ENCODE results near the gene DEK.
"Not testable (repeated sequence)": the region's sequence is repeated elsewhere in the genome, so short reads cannot be mapped to it uniquely, and the experiment has no call there.

DEK gene

DNA sequence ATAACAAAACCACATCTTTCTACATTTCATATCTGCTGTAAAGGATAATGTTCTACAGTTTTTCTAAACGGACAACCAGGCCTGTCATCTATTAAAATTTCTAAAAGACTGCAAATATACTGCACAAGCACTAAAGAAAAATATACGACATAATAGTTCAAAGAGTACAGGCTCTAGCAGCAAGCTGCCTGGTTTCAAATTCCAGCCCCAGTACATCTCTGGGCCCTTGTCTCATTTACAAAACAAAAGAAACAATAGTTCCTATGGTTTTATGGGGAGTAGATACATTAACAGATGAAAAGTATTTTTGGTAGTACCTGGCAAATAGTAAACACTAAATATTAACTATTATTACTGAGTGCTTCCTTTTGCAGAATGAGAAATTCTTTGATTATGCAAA, 24.1 kb downstream of the DEK start:
- Histone ChIP-seq H3K27ac (no peak overlapping the region), H3K4me3 (no peak overlapping the region)
- TF ChIP-seq, protein P1, sequence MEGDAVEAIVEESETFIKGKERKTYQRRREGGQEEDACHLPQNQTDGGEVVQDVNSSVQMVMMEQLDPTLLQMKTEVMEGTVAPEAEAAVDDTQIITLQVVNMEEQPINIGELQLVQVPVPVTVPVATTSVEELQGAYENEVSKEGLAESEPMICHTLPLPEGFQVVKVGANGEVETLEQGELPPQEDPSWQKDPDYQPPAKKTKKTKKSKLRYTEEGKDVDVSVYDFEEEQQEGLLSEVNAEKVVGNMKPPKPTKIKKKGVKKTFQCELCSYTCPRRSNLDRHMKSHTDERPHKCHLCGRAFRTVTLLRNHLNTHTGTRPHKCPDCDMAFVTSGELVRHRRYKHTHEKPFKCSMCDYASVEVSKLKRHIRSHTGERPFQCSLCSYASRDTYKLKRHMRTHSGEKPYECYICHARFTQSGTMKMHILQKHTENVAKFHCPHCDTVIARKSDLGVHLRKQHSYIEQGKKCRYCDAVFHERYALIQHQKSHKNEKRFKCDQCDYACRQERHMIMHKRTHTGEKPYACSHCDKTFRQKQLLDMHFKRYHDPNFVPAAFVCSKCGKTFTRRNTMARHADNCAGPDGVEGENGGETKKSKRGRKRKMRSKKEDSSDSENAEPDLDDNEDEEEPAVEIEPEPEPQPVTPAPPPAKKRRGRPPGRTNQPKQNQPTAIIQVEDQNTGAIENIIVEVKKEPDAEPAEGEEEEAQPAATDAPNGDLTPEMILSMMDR (IDR thresholded peaks at IDR 0.05), result no peak
- no peak for DNase-seq (ENCODE audit: low spot score)

DNA sequence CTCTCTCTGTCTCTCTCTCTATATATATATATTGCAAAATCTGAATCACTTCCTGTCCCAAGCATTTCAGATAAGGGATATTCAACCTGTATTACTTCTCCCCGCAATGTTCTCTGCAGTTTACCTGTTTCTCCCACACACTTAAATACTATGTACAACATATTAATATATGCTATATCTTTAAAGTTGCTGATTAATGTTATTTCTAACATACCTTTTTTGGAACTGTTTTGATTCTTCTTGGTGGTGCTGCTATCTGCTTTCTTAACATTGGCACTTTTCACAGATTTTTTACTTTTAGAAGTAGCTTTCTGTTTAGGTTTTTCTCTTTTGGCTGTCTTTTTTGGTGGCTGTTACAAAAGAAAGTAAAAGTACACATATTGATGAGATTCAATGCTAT, 27.2 kb downstream of the DEK start:
- Histone ChIP-seq H3K4me3 (no peak overlapping the region), H3K27ac (no peak overlapping the region)
- DNase-seq (ENCODE audit: low spot score), result no peak
- TF ChIP-seq, protein P1 (IDR thresholded peaks at IDR 0.05), result no peak

DNA sequence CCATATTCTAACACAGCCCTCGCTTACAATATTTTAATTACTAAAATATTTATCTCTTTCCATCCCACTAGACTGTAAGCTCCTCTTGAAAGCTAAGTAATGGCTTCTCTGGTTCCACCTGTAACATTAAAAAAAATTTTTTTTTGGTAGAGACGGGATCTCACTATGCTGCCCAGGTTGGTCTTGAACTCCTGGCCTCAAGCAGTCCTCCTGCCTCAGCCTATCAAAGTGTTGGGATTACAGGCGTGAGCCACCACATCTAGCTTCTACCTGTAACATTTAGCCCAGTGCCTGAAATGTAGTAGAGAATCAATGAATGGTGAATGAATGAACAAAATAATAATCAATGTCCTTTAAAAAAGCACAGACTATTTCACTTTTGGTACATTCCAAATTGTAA, 28.8 kb downstream of the DEK start:
- Histone ChIP-seq H3K27ac (no peak overlapping the region), H3K4me3 (no peak overlapping the region)
- DNase-seq (ENCODE audit: low spot score), result no peak
- TF ChIP-seq, protein P1 (IDR thresholded peaks at IDR 0.05), result no peak

DNA sequence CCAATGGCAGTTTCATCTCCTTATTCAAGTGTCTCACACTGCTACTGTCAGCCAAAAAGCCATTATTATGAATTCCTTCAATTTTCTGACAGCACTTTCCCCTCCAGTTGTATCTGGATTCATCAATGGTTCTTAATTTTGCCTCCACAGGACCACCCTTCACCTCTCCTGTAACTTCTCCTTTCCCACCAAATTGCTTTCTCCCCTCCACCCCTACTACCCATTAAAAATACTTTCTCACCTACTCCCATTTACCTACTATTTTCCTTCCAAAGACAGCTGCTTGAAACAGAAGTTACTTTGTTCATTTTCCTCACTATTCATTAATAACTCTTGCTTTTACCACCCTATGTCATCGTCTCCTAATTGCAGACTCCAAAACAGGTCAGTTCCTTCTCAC, 29.8 kb downstream of the DEK start:
- no peak for DNase-seq (ENCODE audit: low spot score)
- TF ChIP-seq, protein P1 (IDR thresholded peaks at IDR 0.05), result no peak
- Histone ChIP-seq H3K4me3 (no peak overlapping the region), H3K27ac (no peak overlapping the region)

DNA sequence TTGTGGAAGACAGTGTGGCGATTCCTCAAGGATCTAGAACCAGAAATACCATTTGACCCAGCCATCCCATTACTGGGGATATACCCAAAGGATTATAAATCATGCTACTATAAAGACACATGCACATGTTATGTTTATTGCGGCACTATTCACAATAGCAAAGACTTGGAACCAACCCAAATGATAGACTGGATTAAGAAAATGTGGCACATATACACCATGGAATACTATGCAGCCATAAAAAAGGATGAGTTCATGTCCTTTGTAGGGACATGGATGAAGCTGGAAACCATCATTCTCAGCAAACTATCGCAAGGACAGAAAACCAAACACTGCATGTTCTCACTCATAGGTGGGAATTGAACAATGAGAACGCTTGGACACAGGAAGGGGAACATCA, 30.6 kb downstream of the DEK start:
- not testable (repeated sequence) for DNase-seq (ENCODE audit: low spot score); H3K4me3 ChIP-seq; H3K27ac ChIP-seq

DNA sequence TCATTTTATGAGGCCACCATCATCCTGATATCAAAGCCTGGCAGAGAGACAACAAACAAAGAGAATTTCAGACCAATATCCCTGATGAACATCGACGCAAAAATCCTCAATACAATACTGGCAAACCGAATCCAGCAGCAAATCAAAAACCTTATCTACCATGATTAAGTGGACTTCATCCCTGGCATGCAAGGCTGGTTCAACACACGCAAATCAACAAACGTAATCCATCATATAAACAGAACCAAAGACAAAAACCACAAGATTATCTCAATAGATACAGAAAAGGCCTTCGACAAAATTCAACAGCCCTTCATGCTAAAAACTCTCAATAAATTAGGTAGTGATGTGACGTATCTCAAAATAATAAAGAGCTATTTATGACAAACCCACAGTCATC, 32.5 kb downstream of the DEK start:
- H3K4me3 ChIP-seq; H3K27ac ChIP-seq; DNase-seq (ENCODE audit: low spot score): not testable (repeated sequence)

DNA sequence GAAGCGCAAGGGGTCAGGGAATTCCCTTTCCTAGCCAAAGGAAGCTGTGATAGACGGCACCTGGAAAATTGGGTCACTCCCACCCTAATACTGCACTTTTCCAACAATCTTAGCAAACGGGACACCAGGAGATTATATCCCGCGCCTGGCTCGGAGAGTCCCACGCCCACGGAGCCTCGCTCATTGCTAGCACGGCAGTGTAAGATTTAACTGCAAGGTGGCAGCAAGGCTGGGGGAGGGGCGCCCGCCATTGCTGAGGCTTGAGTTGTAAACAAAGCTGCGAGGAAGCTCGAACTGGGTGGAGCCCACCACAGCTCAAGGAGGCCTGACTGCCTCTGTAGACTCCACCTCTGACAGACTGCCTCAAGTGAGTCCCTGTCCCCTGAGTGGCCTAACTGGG, 35.7 kb downstream of the DEK start:
- not testable (repeated sequence) for DNase-seq (ENCODE audit: low spot score); H3K27ac ChIP-seq; H3K4me3 ChIP-seq

DNA sequence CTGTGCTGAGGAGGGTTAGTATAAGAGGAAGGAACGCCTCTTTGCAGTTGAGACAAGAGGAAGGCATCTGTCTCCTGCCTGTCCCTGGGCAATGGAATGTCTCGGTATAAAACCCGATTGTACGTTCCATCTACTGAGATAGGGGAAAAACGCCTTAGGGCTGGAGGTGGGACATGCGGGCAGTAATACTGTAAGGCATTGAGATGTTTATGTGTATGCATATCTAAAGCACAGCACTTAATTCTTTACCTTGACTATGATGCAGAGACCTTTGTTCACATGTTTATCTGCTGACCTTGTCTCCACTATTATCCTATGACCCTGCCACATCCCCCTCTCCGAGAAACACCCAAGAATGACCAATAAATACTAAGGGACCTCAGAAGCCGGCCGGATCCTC, 37.2 kb downstream of the DEK start:
- not testable (repeated sequence) for DNase-seq (ENCODE audit: low spot score); H3K27ac ChIP-seq; H3K4me3 ChIP-seq

DNA sequence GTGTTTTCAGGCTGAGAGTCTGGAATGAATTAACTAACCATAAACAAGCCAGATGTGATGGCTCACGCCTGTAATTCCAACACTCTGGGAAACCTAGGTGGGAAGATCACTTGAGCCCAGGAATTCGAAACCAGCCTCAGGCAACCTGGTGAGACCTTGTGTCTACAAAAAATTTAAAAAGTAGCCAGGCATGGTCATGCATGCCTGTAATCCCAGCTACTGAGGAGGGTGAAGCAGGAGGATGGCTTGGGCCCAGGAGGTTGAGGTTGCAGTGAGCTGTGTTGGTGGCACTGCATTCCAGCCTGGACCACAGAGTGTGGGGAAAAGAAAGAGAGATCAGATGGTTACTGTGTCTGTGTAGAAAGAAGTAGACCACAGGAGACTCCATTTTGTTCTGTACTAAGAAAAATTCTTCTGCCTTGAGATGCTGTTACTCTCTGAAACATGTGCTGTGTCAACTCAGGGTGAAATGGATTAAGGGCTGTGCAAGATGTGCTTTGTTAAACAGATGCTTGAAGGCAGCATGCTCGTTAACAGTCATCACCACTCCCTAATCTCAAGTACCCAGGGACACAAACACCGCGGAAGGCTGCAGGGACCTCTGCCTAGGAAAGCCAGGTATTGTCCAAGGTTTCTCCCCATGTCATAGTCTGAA, 37.8 kb downstream of the DEK start:
- not testable (repeated sequence) for H3K4me3 ChIP-seq; DNase-seq (ENCODE audit: low spot score); H3K27ac ChIP-seq

DNA sequence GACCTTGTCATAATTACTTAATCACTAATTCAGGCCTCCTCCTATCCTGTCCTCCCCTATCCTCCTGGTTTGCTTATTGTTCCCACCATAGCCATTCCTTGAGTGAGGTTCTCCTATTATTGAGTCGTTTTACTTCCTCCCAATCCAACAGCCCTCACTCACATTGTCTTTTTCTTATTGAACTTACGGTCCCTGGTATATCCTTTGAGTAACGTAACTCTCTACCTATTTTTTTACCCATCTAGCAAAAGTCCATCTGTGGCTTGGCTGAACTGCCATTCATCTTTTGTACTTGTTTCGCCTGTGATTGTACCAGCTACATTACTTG, 43.1 kb downstream of the DEK start:
- TF ChIP-seq, protein P1 (IDR thresholded peaks at IDR 0.05), result no peak
- no peak overlapping the region for H3K27ac ChIP-seq
- no peak overlapping the region for H3K4me3 ChIP-seq
- no peak for DNase-seq (ENCODE audit: low spot score)

Data from coronary artery (tissue), 2 donors.